Thymus (tissue), 11 donors: ENCODE measurements around the gene METTL13. TPM values are rescaled to one million over a fixed set of nuclear protein-coding genes. Genes with fewer than 3 reads are reported as not detected.

Experiments
- DNase-seq, 9 donors: peaks; one replicate each; pipeline ENCODE4 v3.0.0-alpha.2; 2013; ENCODE audit warnings: low spot score in 9 of 9, low read depth in 6 of 9, missing footprints in 1 of 9
- H3K27ac ChIP-seq, 2 donors: one replicate each; pipeline ENCODE4 v1.5.1; 2013; ENCODE audit warnings: control low read depth in 1 of 2, low read depth in 1 of 2, low read length in 1 of 2, mild to moderate bottlenecking in 1 of 2, moderate library complexity in 1 of 2
- H3K27me3 ChIP-seq, 2 donors: one replicate each; pipeline ENCODE4 v1.5.1; 2013; ENCODE audit warnings: low read length in 1 of 2; ENCODE audit not compliant: control insufficient read depth in 2 of 2, insufficient read depth in 1 of 2
- H3K36me3 ChIP-seq, 2 donors: one replicate each; pipeline ENCODE4 v1.5.1; 2013; ENCODE audit warnings: low read length in 1 of 2, mild to moderate bottlenecking in 1 of 2, moderate library complexity in 1 of 2; ENCODE audit not compliant: control insufficient read depth in 2 of 2, insufficient read depth in 2 of 2
- H3K4me1 ChIP-seq, 2 donors: one replicate each; pipeline ENCODE4 v1.5.1; 2013; ENCODE audit warnings: low read length in 2 of 2; ENCODE audit not compliant: control insufficient read depth in 2 of 2, insufficient read depth in 2 of 2
- H3K4me3 ChIP-seq, 2 donors: one replicate each; pipeline ENCODE4 v1.5.1; 2013; ENCODE audit warnings: low read length in 2 of 2, control low read depth in 1 of 2, mild to moderate bottlenecking in 1 of 2
- H3K9me3 ChIP-seq, 2 donors: one replicate each; pipeline ENCODE4 v1.5.1; 2013; ENCODE audit warnings: low read length in 1 of 2, mild to moderate bottlenecking in 1 of 2; ENCODE audit not compliant: control insufficient read depth in 2 of 2, insufficient read depth in 1 of 2
- polyA plus RNA-seq: library from polyadenylated mRNA; stranded (reverse); fragments of 200-250 nt; gene quantifications from one replicate; pipeline ENCODE4 v1.2.3, GENCODE V29; 2013
- total RNA-seq: library from RNA; stranded (reverse); fragments of 120-200 nt; gene quantifications from one replicate; pipeline ENCODE4 v1.2.4, GENCODE V29; 2013
- donor health status: healthy.

METTL13 gene
- total and polyA plus RNA-seq, 2 donors: 20.0 to 21.7 TPM

- DNase-seq: no peak
- Histone ChIP-seq H3K36me3 (no peaks in the 10 kb centered on the region), H3K4me1 (peaks cover 0 to 9% of the 10 kb centered on the region in 2 donors), H3K9me3 (peaks cover 0 to 2% of the 10 kb centered on the region in 2 donors), H3K27me3 (peaks cover 0 to 14% of the 10 kb centered on the region in 2 donors), H3K27ac (no peak overlapping the region), H3K4me3 (no peak overlapping the region)
These were observed 64.5 kb downstream of the METTL13 start for GRCh38 chr1:171845998-171846397.

Other genes with a start within 250 kb of the METTL13 start
- not detected for gene MYOCOS, start 159.4 kb upstream of the METTL13 start, total RNA-seq
- 0.07 TPM for gene MYOCOS, start 159.4 kb upstream of the METTL13 start, polyA plus RNA-seq
- 0.28 TPM for gene MYOC, start 129.0 kb upstream of the METTL13 start, total RNA-seq
- gene MYOC, start 129.0 kb upstream of the METTL13 start, polyA plus RNA-seq: 1.5 TPM
- gene VAMP4, start 39.6 kb upstream of the METTL13 start, total RNA-seq: 5.9 TPM
- 13.4 TPM for gene VAMP4, start 39.6 kb upstream of the METTL13 start, polyA plus RNA-seq
- gene DNM3, start 59.8 kb downstream of the METTL13 start, total RNA-seq: 2.2 TPM
- 1.9 TPM for gene DNM3, start 59.8 kb downstream of the METTL13 start, polyA plus RNA-seq